OCI-LY3 (cell line): ENCODE results near the gene IGFBP6.
A peak's percentile ranks its signal among the peaks of the same experiment; 100 is the strongest.

Experiments
- H2AFZ ChIP-seq: fragments of 200-600, 300-600 bp; shearing (Covaris generic); 2 replicates; pipeline ENCODE4 v1.6.0; 2014; ENCODE audit warnings: antibody characterized with exemption, low read depth, low read length
- H3K27ac ChIP-seq: fragments of 200-600, 300-600 bp; sonication (generic); 2 replicates; pipeline ENCODE4 v1.5.1; 2014; ENCODE audit warnings: mild to moderate bottlenecking, low read length, moderate library complexity, mixed read lengths
- H3K27me3 ChIP-seq: fragments of 200-600, 300-600 bp; sonication (generic); 2 replicates; pipeline ENCODE4 v1.6.1; 2014; ENCODE audit warnings: low read depth, low read length, mixed read lengths
- H3K36me3 ChIP-seq: fragments of 200-600, 300-600 bp; sonication (generic); replicated peaks from 2 replicates; pipeline ENCODE3; 2014; ENCODE audit warnings: low read depth, low read length, mixed read lengths
- H3K4me1 ChIP-seq: fragments of 300-600, 200-600 bp; sonication (generic); 2 replicates; pipeline ENCODE4 v1.6.1; 2014; ENCODE audit warnings: low read length, mixed read lengths
- H3K4me2 ChIP-seq: fragments of 200-600, 300-600 bp; sonication (generic); 2 replicates; pipeline ENCODE4 v1.6.1; 2014; ENCODE audit warnings: low read length, mixed read lengths
- H3K4me3 ChIP-seq: fragments of 300-600, 200-600 bp; sonication (generic); 2 replicates; pipeline ENCODE4 v1.5.1; 2014; ENCODE audit warnings: antibody characterized with exemption, mild to moderate bottlenecking, low read length, moderate library complexity
- H3K79me2 ChIP-seq: fragments of 300-600, 200-600 bp; shearing (Covaris generic); 2 replicates; pipeline ENCODE4 v1.6.1; 2014; ENCODE audit warnings: mild to moderate bottlenecking, low read length, mixed read lengths
- H3K9ac ChIP-seq: fragments of 300-600, 200-600 bp; shearing (Covaris generic); 2 replicates; pipeline ENCODE4 v1.6.0; 2014; ENCODE audit warnings: mild to moderate bottlenecking, low read length, moderate library complexity
- H3K9me3 ChIP-seq: fragments of 200-600, 300-600 bp; shearing (Covaris generic); 2 replicates; pipeline ENCODE4 v1.6.1; 2014; ENCODE audit warnings: low read length, mixed read lengths; ENCODE audit not compliant: insufficient read depth
- H4K20me1 ChIP-seq: fragments of 200-600, 300-600 bp; sonication (generic); 2 replicates; pipeline ENCODE4 v1.6.1; 2016; ENCODE audit warnings: low read length, mixed read lengths; ENCODE audit not compliant: insufficient read depth
- EZH2phosphoT487 ChIP-seq: fragments of 200-600 bp; shearing (Covaris generic); IDR thresholded peaks from 2 replicates; pipeline ENCODE4 v1.6.1; 2018; ENCODE audit warnings: antibody characterized with exemption, mixed run types, low read depth
- TF ChIP-seq, protein P1 (sequence below): fragments of 200-600, 300-600 bp; sonication (generic); IDR thresholded peaks from 2 replicates; pipeline ENCODE4 v1.5.1; 2014; ENCODE audit warnings: antibody characterized with exemption, low read length, low read depth

IGFBP6 gene

DNA sequence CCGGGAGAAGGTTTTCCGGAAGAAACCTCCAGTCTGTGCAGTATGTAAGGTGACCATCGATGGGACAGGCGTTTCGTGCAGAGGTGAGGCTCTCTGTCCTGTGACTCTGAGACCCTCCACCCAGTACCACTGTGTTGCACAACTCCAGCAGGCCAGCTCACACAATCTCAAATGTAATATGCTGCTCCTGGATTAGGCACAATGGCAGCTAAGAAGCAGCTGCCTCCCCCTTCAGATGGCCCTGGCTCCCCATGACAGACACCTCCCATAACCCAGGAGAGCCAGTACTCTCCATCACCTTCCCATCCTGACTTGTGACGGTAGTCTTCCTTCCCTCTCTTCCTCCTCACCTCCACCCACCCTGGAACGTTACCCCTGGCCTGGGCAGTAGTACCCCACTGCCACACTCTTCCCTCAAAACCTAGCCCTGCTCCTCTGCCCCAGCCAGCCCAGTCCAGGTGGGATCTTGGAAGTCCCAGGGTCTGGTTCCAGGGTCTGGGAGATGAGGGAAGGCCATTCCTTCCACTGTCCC, 45.5 kb upstream of the IGFBP6 start:
- H4K20me1 ChIP-seq: no peaks in the 10 kb centered on the region
- no peaks in the 10 kb centered on the region for H3K79me2 ChIP-seq
- H3K36me3 ChIP-seq: no peaks in the 10 kb centered on the region
- H3K4me2 ChIP-seq: no peak overlapping the region
- H3K9ac ChIP-seq: no peak overlapping the region
- no peak overlapping the region for H2AFZ ChIP-seq
- H3K9me3 ChIP-seq: no peaks in the 10 kb centered on the region
- peaks cover 8% of the 10 kb centered on the region; the same call in 1 of the 2 replicates for H3K4me1 ChIP-seq
- H3K4me3 ChIP-seq: no peak overlapping the region
- no peak for TF ChIP-seq EZH2phosphoT487
- TF ChIP-seq, protein P1, sequence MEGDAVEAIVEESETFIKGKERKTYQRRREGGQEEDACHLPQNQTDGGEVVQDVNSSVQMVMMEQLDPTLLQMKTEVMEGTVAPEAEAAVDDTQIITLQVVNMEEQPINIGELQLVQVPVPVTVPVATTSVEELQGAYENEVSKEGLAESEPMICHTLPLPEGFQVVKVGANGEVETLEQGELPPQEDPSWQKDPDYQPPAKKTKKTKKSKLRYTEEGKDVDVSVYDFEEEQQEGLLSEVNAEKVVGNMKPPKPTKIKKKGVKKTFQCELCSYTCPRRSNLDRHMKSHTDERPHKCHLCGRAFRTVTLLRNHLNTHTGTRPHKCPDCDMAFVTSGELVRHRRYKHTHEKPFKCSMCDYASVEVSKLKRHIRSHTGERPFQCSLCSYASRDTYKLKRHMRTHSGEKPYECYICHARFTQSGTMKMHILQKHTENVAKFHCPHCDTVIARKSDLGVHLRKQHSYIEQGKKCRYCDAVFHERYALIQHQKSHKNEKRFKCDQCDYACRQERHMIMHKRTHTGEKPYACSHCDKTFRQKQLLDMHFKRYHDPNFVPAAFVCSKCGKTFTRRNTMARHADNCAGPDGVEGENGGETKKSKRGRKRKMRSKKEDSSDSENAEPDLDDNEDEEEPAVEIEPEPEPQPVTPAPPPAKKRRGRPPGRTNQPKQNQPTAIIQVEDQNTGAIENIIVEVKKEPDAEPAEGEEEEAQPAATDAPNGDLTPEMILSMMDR: no peak
- no peak overlapping the region for H3K27ac ChIP-seq
- peaks cover 6% of the 10 kb centered on the region; the same call in 1 of the 2 replicates for H3K27me3 ChIP-seq

GRCh38 chr12:53052419-53053217, 44.8 kb upstream of the IGFBP6 start:
- no peak overlapping the region for H3K4me3 ChIP-seq
- TF ChIP-seq, protein P1: no peak
- TF ChIP-seq EZH2phosphoT487: no peak

DNA sequence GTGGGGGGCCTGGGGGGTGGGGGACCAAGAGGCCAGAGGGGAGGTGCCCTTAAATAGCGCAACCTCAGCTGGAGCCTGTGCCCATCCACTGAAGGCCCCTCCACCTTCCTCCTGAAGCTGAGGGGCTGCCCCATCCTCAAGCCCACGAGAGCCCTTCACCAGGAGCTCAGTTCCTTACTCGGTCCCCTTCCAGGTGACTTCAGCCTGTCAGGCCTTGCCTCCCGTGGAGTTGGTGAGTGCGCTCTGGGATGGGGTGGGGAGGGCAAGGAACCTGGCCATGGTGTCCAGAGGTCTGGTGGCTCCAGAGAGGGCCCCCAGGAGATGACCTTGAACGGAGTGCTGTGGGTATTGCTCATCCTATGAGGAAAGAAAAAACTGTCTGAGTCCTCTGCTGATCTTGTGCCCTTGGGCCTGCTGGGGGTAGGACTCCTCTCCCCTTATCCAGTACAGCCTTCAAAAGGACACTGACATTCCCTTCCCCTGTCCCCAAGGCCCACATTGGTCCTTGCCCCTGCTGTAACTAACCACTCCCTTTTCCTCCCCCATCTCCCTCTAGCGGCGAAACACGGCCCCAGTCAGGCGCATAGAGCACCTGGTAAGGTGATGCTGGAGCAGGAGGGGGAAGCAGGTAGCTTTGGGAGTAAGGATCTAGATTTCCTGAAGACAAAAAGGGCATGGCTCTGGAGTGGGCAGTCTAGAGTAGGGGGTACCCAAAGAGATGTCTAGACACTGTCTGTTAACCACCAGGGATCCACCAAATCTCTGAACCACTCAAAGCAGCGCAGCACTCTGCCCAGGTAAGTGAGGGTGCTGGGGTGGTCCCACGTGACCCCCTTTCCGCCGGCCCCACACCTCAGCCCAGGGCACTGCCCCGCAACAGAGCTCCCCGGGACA, 44.0 kb upstream of the IGFBP6 start:
- peaks cover 4% of the 10 kb centered on the region; the same call in 1 of the 2 replicates for H3K4me1 ChIP-seq
- peak overlapping the region; percentile 66 for H3K9ac ChIP-seq

More at GRCh38 chr12:53052419-53053217, 44.8 kb upstream of the IGFBP6 start:
- Histone ChIP-seq H3K27ac (no peak overlapping the region), H3K9me3 (no peaks in the 10 kb centered on the region), H2AFZ (no peak overlapping the region), H3K27me3 (peaks cover 6% of the 10 kb centered on the region; the same call in 1 of the 2 replicates), H3K79me2 (no peaks in the 10 kb centered on the region), H3K4me2 (no peak overlapping the region), H3K9ac (no peak overlapping the region), H3K36me3 (no peaks in the 10 kb centered on the region), H3K4me1 (peaks cover 8% of the 10 kb centered on the region; the same call in 1 of the 2 replicates), H4K20me1 (no peaks in the 10 kb centered on the region)

More for the DNA sequence above, 44.0 kb upstream of the IGFBP6 start:
- TF ChIP-seq, protein P1: peak; percentile 54
- TF ChIP-seq EZH2phosphoT487: no peak
- Histone ChIP-seq H4K20me1 (no peaks in the 10 kb centered on the region), H3K9me3 (no peaks in the 10 kb centered on the region), H3K4me2 (peak overlapping the region; percentile 87), H3K79me2 (no peaks in the 10 kb centered on the region), H3K27ac (0 out of 2 replicates have a peak overlapping the region, but pooled peaks have one; percentile 9), H3K4me3 (peak overlapping the region; percentile 94), H3K27me3 (peaks cover 6% of the 10 kb centered on the region; the same call in 1 of the 2 replicates), H3K36me3 (no peaks in the 10 kb centered on the region), H2AFZ (peak overlapping the region; percentile 93)
